HUES48 (cell line): ENCODE measurements around the gene ASIC3.
A peak's percentile ranks its signal among the peaks of the same experiment; 100 is the strongest.

ENCODE experiments used
- H3K27ac ChIP-seq: one replicate; pipeline ENCODE4 v1.7.0; 2013; ENCODE audit warnings: low read depth, low read length, inconsistent platforms
- H3K27me3 ChIP-seq: 2 replicates; pipeline ENCODE4 v1.6.1; 2013; ENCODE audit warnings: mild to moderate bottlenecking, low read length; ENCODE audit not compliant: control insufficient read depth, insufficient read depth
- H3K36me3 ChIP-seq: 2 replicates; pipeline ENCODE4 v1.6.1; 2013; ENCODE audit warnings: low read length; ENCODE audit not compliant: control insufficient read depth, insufficient read depth
- H3K4me1 ChIP-seq: 2 replicates; pipeline ENCODE4 v1.6.1; 2013; ENCODE audit warnings: mild to moderate bottlenecking, low read length; ENCODE audit not compliant: control insufficient read depth, insufficient read depth
- H3K4me3 ChIP-seq: 2 replicates; pipeline ENCODE4 v1.5.1; 2013; ENCODE audit warnings: mild to moderate bottlenecking, low read depth, low read length
- H3K9ac ChIP-seq: 2 replicates; pipeline ENCODE4 v1.6.1; 2013; ENCODE audit warnings: mild to moderate bottlenecking, low read depth, low read length, moderate library complexity
- H3K9me3 ChIP-seq: 2 replicates; pipeline ENCODE4 v1.6.1; 2013; ENCODE audit warnings: low read length; ENCODE audit not compliant: control insufficient read depth, insufficient read depth

Gene ASIC3

DNA sequence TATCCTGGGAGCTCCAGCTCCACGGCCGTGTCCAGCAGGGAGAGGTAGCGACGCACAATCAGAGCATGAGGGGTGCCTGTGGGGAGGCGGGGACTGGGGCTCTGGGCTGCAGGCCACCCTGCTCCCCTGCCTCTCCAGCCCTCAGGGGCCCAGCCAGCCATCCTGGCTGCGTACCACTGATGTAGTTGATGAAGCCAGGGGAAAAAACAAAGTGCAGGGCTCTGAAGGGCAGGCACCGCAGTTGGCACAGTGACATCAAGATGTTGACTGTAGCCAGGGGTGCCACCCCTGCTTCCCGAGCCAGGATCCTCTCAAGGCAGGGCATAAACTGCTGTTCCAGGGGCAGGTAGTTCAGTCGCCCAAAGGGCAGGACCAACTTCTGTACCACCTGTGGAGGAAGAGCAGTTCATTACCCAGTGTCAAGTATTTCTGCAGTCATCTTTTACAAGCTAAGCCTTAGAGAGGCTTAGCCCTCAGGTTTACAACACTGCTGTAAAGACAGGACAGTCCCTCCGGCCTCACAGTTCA, 29.4 kb downstream of the ASIC3 start:
- Histone ChIP-seq H3K36me3 (peaks cover 32% of the 10 kb centered on the region), H3K9me3 (no peaks in the 10 kb centered on the region), H3K4me1 (peaks cover 26% of the 10 kb centered on the region)

GRCh38 chr7:151078233-151079040, 30.1 kb downstream of the ASIC3 start:
- Histone ChIP-seq H3K9me3 (no peaks in the 10 kb centered on the region), H3K36me3 (peaks cover 26% of the 10 kb centered on the region), H3K4me3 (0 out of 2 replicates have a peak overlapping the region, but pooled peaks have one; percentile 20), H3K9ac (no peak overlapping the region), H3K27ac (no peak overlapping the region), H3K27me3 (no peaks in the 10 kb centered on the region), H3K4me1 (peaks cover 26% of the 10 kb centered on the region)

More for the DNA sequence above, 29.4 kb downstream of the ASIC3 start:
- Histone ChIP-seq H3K4me3 (no peak overlapping the region), H3K9ac (no peak overlapping the region), H3K27me3 (no peaks in the 10 kb centered on the region), H3K27ac (no peak overlapping the region)

- Histone ChIP-seq H3K4me1 (peaks cover 29% of the 10 kb centered on the region), H3K4me3 (peak overlapping the region; percentile 95), H3K36me3 (peaks cover 17% of the 10 kb centered on the region), H3K9ac (peak overlapping the region; percentile 91; the same call in 1 of the 2 replicates), H3K9me3 (no peaks in the 10 kb centered on the region), H3K27me3 (peaks cover 6% of the 10 kb centered on the region; the same call in 1 of the 2 replicates), H3K27ac (no peak overlapping the region)
Observed at GRCh38 chr7:151079199-151079910, 31.0 kb downstream of the ASIC3 start.

GRCh38 chr7:151080067-151080521, 31.8 kb downstream of the ASIC3 start:
- Histone ChIP-seq H3K36me3 (peaks cover 10% of the 10 kb centered on the region), H3K27me3 (peaks cover 12% of the 10 kb centered on the region), H3K27ac (peak overlapping the region; percentile 81), H3K4me3 (peak overlapping the region; percentile 95), H3K9ac (peak overlapping the region; percentile 91), H3K9me3 (no peaks in the 10 kb centered on the region), H3K4me1 (peaks cover 32% of the 10 kb centered on the region)

DNA sequence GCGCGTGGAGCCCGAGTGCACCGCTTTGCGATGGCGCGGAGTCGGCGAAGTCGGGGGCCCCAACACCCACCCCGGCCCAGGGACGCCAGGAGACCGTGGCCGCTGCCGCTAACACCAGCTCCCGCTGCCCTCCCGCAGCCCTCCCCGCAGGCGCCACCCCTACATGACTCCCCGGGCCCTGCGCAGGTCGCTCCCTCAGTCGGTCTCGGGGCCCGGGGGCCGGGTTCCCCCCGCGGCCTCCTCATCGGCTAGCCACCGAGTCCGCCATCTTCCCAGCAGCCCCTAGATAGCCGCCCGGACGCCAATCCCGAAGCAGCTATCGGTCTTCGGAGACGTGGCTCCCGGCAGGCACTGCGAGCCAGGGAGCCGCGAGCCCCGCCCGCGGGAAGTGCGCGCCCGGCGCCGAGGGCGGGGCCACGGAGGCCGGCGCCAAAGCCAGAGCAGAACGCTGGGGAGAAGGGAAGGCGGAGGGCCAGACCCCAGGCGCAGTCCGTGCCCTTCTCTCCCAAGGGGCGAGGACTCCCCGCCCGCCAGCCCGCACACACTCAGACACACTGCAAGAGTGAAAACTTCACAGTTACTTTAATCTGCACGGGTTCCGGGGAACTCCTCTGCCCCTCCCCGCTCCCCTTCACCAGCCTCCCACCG, 32.3 kb downstream of the ASIC3 start, which contains the start of gene FASTK:
TSS of gene FASTK (minus strand) at position 288 of the 648 bp plus-strand sequence. CDS start at position 245, 43 bp downstream.
- Histone ChIP-seq H3K9me3 (no peaks in the 10 kb centered on the region), H3K27me3 (peaks cover 14% of the 10 kb centered on the region), H3K4me1 (peaks cover 37% of the 10 kb centered on the region), H3K9ac (peak within 1 kb of the TSS; percentile 91), H3K27ac (peak within 1 kb of the TSS; percentile 81), H3K36me3 (peaks cover 6% of the 10 kb centered on the region; the same call in 1 of the 2 replicates), H3K4me3 (peak within 1 kb of the TSS; percentile 95)

GRCh38 chr7:151081170-151082101, 33.1 kb downstream of the ASIC3 start:
- Histone ChIP-seq H3K27me3 (peaks cover 14% of the 10 kb centered on the region), H3K4me1 (peaks cover 37% of the 10 kb centered on the region), H3K4me3 (peak overlapping the region; percentile 95), H3K9me3 (no peaks in the 10 kb centered on the region), H3K9ac (no peak overlapping the region), H3K36me3 (no peaks in the 10 kb centered on the region), H3K27ac (peak overlapping the region; percentile 81)

GRCh38 chr7:151082141-151083070, 34.1 kb downstream of the ASIC3 start:
- no peak overlapping the region for H3K27ac ChIP-seq
- peaks cover 19% of the 10 kb centered on the region for H3K27me3 ChIP-seq
- H3K4me1 ChIP-seq, result peaks cover 37% of the 10 kb centered on the region
- peak overlapping the region; percentile 65 for H3K4me3 ChIP-seq
- no peak overlapping the region for H3K9ac ChIP-seq
- H3K36me3 ChIP-seq, result no peaks in the 10 kb centered on the region
- H3K9me3 ChIP-seq, result no peaks in the 10 kb centered on the region

DNA sequence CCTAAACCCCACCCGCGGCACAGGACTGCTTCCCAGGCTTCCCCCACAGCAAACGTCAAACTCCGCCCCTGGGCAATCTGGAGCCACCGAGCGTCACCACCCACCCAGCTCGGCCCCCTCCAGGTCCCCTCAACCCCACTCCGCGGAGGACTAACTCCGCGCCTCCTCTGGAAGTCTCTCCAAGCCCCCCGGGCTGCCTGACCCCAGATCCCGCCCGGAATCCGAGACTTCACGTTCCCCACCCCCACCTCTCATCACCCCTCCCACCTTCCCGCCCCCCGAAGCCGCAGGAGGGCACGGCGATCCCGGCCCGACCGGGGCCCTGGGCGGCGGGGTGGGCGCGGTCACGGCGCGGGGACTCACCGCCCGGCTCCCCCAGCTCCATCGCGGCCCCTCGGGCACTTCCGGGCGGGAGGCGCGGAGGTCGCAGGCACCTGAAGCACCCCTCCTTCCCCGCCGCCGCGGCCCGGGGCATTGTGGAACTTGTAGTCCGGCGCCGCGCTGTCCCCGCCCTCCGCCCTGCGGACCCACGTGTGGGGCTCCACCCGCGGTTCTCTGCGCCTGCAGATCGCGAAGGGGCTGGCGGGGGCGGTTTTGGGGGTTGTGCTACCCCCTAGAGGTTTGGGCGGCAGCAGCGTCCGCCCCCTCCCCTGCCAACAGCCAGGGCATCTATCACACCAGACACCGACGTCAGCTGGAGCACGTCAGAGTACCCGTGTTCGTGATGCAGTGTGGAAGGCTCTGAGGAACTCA, 34.9 kb downstream of the ASIC3 start, which contains the start of gene TMUB1:
TSS of gene TMUB1 (minus strand) at position 423 of the 753 bp plus-strand sequence. CDS start 930 bp downstream, outside the sequence.
- H3K27ac ChIP-seq, result peak within 1 kb of the TSS; percentile 35
- H3K4me1 ChIP-seq, result peaks cover 43% of the 10 kb centered on the region
- peak within 1 kb of the TSS; percentile 65 for H3K4me3 ChIP-seq
- no peaks in the 10 kb centered on the region for H3K36me3 ChIP-seq
- H3K27me3 ChIP-seq, result peaks cover 28% of the 10 kb centered on the region
- H3K9ac ChIP-seq, result no peak within 1 kb of the TSS
- no peaks in the 10 kb centered on the region for H3K9me3 ChIP-seq

- H3K9me3 ChIP-seq, result no peaks in the 10 kb centered on the region
- H3K9ac ChIP-seq, result no peak overlapping the region
- peaks cover 33% of the 10 kb centered on the region for H3K27me3 ChIP-seq
- H3K4me3 ChIP-seq, result peak overlapping the region; percentile 65
- H3K36me3 ChIP-seq, result no peaks in the 10 kb centered on the region
- H3K4me1 ChIP-seq, result peaks cover 47% of the 10 kb centered on the region
- H3K27ac ChIP-seq, result no peak overlapping the region
Observed at GRCh38 chr7:151083824-151084160, 35.5 kb downstream of the ASIC3 start.
